ENCODE data around the gene GRM7. TPM values are rescaled to one million over a fixed set of nuclear protein-coding genes. Genes with fewer than 3 reads are reported as not detected.

Gene GRM7
- total RNA-seq, 6 experiments from 2014 or later: not detected

- DNase-seq: no peak
- H3K27me3 Mint-ChIP-seq (ENCODE audit: insufficient read depth): no peaks in the 10 kb centered on the region; the same call in 1 of the 2 replicates
- no peaks in the 10 kb centered on the region for H3K36me3 Mint-ChIP-seq (ENCODE audit: low read depth)
- H3K9me3 Mint-ChIP-seq: peaks cover 55% of the 10 kb centered on the region
- no peak overlapping the region for H3K27ac Mint-ChIP-seq
- H3K4me1 Mint-ChIP-seq (ENCODE audit: low read depth): no peaks in the 10 kb centered on the region
- H3K4me3 Mint-ChIP-seq: no peak overlapping the region
- TF ChIP-seq CTCF (IDR thresholded peaks at IDR 0.05): no peak
Observed at GRCh38 chr3:7547826-7548225, 686.9 kb downstream of the GRM7 start.

- Mint-ChIP-seq H3K27ac (no peak overlapping the region), H3K4me1 (ENCODE audit: low read depth) (no peaks in the 10 kb centered on the region), H3K27me3 (ENCODE audit: insufficient read depth) (no peaks in the 10 kb centered on the region), H3K4me3 (no peak overlapping the region), H3K36me3 (ENCODE audit: low read depth) (peaks cover 5% of the 10 kb centered on the region; the same call in 1 of the 2 replicates), H3K9me3 (peaks cover 54% of the 10 kb centered on the region)
- DNase-seq: no peak
- TF ChIP-seq CTCF (IDR thresholded peaks at IDR 0.05): no peak
Observed at GRCh38 chr3:7562892-7563291, 702.0 kb downstream of the GRM7 start.

- peaks cover 8% of the 10 kb centered on the region for H3K36me3 Mint-ChIP-seq (ENCODE audit: low read depth)
- no peak for TF ChIP-seq CTCF (IDR thresholded peaks at IDR 0.05)
- no peak overlapping the region for H3K4me3 Mint-ChIP-seq
- peaks cover 72% of the 10 kb centered on the region for H3K9me3 Mint-ChIP-seq
- no peaks in the 10 kb centered on the region for H3K4me1 Mint-ChIP-seq (ENCODE audit: low read depth)
- DNase-seq: no peak
- H3K27ac Mint-ChIP-seq: no peak overlapping the region
- no peaks in the 10 kb centered on the region; the same call in 1 of the 2 replicates for H3K27me3 Mint-ChIP-seq (ENCODE audit: insufficient read depth)
Observed at GRCh38 chr3:7565574-7565973, 704.7 kb downstream of the GRM7 start.

- H3K27ac Mint-ChIP-seq: no peak overlapping the region
- H3K27me3 Mint-ChIP-seq (ENCODE audit: insufficient read depth): no peaks in the 10 kb centered on the region; the same call in 1 of the 2 replicates
- H3K36me3 Mint-ChIP-seq (ENCODE audit: low read depth): peaks cover 17% of the 10 kb centered on the region
- no peak for TF ChIP-seq CTCF (IDR thresholded peaks at IDR 0.05)
- DNase-seq: no peak
- H3K4me1 Mint-ChIP-seq (ENCODE audit: low read depth): no peaks in the 10 kb centered on the region
- no peak overlapping the region for H3K4me3 Mint-ChIP-seq
- H3K9me3 Mint-ChIP-seq: peaks cover 76% of the 10 kb centered on the region
Observed at GRCh38 chr3:7567160-7567559, 706.2 kb downstream of the GRM7 start.

GRCh38 chr3:7568526-7569184 is 707.7 kb downstream of the GRM7 start:
- Mint-ChIP-seq H3K27ac (no peak overlapping the region), H3K36me3 (ENCODE audit: low read depth) (peaks cover 17% of the 10 kb centered on the region), H3K27me3 (ENCODE audit: insufficient read depth) (no peaks in the 10 kb centered on the region; the same call in 1 of the 2 replicates), H3K4me3 (no peak overlapping the region), H3K9me3 (peaks cover 62% of the 10 kb centered on the region), H3K4me1 (ENCODE audit: low read depth) (no peaks in the 10 kb centered on the region)
- DNase-seq: no peak
- TF ChIP-seq CTCF (IDR thresholded peaks at IDR 0.05): no peak

All from HFFc6 (cell line).